Activated naive CD4-positive, alpha-beta T cell treated with anti-CD3 and anti-CD28 coated beads, Interleukin-2, amount 50 U/mL, for 72 hours (primary cell): ENCODE results near the gene CAP2. TPM values are rescaled to one million over a fixed set of nuclear protein-coding genes. Genes with fewer than 3 reads are reported as not detected.
"Not testable (repeated sequence)": the region's sequence is repeated elsewhere in the genome, so short reads cannot be mapped to it uniquely, and the experiment has no call there.

Experiments
- ATAC-seq, 2 donors: fragments of 150-1000 bp; cut with Tn5 transposase; 2 replicates each; pipeline ENCODE4 v1.10.0; 2021; ENCODE audit warnings: mild to moderate bottlenecking in 2 of 2, moderate library complexity in 2 of 2
- DNase-seq, 2 donors: peaks; one replicate each; pipeline ENCODE4 v3.0.0; 2021 to 2022; ENCODE audit warnings: low spot score in 2 of 2
- H3K27ac Mint-ChIP-seq, 2 donors: one replicate each; pipeline ENCODE4 v1.8.0; 2022; ENCODE audit warnings: mild to moderate bottlenecking in 2 of 2, mixed read lengths in 2 of 2
- H3K36me3 Mint-ChIP-seq, 2 donors: one replicate each; pipeline ENCODE4 v1.8.0; 2022; ENCODE audit warnings: mixed read lengths in 2 of 2
- H3K9me3 Mint-ChIP-seq, 2 donors: one replicate each; pipeline ENCODE4 v1.8.0; 2022; ENCODE audit warnings: mixed read lengths in 2 of 2
- total RNA-seq, 2 donors: library from RNA; stranded (reverse); gene quantifications; one replicate each; pipeline ENCODE4 v1.2.3, GENCODE V29; 2022

The CAP2 gene
- total RNA-seq, 2 donors from 2014 or later: not detected

DNA sequence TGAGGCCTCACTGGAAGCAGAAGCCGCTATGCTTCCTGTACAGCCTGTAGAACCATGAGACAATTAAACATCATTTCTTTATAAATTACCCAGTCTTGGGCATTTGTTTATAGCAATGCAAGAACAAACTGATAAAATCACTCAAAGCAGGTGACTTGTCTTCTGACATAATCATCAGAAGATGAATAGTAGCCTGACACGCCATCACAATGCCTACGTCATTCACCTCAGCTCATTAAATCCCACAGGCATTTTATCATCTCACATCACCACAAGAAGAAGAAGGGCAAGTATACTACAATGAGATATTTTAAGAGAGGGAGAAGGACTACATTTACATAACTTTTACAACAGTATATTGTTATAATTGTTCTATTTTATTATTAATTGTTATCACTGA lies 3.1 kb upstream of the CAP2 start:
- ATAC-seq (no peak), DNase-seq (no peak)
- Mint-ChIP-seq H3K36me3 (no peaks in the 10 kb centered on the region), H3K9me3 (no peaks in the 10 kb centered on the region), H3K27ac (no peak overlapping the region)

DNA sequence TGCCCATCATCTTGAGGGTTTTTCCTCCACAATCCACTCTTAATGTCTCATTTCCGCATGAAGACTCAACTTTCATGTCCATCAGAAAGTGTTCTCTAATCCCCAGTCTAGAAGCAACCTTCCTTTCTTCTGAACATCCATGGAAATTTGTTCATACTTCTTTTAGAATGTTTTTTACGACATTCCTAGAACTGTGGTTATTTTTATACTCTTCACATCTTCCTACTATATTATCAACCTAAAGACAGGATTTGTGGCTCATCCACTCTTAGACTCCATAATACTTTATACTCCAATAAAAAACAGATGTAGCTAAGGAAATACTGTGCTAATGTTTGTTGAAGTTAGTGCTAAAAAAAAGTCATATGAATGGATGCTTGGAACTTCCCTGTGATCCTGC lies 1.4 kb upstream of the CAP2 start:
- ATAC-seq (no peak), DNase-seq (no peak)
- H3K36me3 Mint-ChIP-seq: no peaks in the 10 kb centered on the region
- H3K27ac Mint-ChIP-seq: no peak overlapping the region
- no peaks in the 10 kb centered on the region for H3K9me3 Mint-ChIP-seq

DNA sequence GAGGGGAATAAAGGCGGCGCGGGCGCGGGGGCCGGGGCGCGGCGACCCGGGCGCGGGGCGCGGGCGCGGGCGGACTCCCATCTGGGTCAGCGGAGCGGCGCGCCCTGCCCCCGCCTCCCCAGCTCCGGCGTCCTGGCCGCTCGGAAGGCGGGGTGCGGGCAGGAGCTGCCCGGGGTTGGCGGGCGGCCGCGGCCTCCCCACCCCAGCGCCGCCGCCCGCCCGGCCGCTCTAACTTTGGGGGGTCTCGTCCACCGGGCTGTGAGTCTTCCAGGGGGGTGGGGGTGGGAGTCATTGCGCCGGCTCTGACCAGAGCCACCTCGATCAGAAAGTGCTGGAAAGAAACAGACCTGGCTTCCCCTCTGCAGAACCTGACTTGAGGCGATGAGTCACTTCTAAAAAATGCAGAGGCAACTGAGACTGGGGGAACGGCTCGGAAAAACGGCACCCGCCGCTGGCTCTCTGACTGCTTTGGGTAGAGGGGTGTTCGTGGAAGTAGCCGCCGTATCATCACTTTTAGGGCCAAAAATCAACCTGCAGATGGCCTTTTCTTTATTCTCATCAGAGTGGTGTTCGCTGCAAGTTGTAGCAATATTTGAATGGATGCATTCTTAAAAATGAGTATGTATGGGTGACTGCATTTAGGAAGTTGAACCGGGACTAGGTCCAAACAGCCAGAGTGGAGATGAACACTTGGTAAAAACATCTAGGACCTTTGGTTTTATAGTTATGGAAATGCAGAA lies 667 bp downstream of the CAP2 start:
- Mint-ChIP-seq H3K27ac (no peak overlapping the region), H3K36me3 (no peaks in the 10 kb centered on the region), H3K9me3 (no peaks in the 10 kb centered on the region)
- DNase-seq (peak in 1 of 2 donors; percentile 6), ATAC-seq (peak in 1 of 2 donors; percentile 51)

DNA sequence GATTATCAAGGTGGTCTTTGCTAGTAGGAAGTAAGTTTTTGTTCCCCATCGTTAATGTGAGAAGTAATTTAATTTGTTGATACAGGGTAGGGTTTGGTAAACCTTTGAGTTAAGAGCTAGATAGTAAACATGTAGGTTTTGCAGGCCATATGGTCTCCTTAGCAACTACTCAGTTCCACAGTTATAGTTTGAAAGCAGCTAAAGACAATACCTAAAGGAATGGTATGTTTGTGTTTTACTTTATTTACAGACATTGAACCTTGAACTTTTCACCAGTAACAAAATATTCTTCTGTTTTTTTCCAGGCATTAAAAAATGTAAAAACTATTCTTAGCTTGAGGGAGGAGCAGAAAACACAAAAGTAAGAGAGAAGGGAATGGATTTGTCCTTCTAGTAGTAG lies 1.7 kb downstream of the CAP2 start:
- no peaks in the 10 kb centered on the region for H3K36me3 Mint-ChIP-seq
- no peak for DNase-seq
- no peak overlapping the region for H3K27ac Mint-ChIP-seq
- no peak for ATAC-seq
- no peaks in the 10 kb centered on the region for H3K9me3 Mint-ChIP-seq

DNA sequence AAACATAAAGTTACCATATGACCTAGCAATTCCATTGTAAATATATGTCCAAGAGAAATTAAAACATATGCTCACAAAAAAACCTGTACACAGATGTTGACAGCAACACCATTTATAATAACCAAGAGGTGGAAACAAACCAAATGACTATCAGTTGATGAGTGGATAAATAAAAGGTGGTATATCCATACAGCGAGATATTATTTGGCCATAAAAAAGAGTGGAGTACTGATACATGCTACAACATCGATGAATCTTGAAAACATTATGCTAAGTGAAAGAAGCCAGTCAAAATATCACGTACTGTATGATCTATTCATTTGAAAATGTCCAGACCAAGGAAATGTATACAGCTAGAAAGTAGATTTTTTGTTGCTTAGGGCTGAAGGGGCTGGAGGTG lies 2.9 kb downstream of the CAP2 start:
- no peak for ATAC-seq
- Mint-ChIP-seq H3K36me3 (no peaks in the 10 kb centered on the region), H3K9me3 (no peaks in the 10 kb centered on the region), H3K27ac (no peak overlapping the region)
- DNase-seq: no peak

- Mint-ChIP-seq H3K27ac (no peak overlapping the region), H3K36me3 (no peaks in the 10 kb centered on the region), H3K9me3 (no peaks in the 10 kb centered on the region)
- ATAC-seq (no peak), DNase-seq (no peak)
These were observed 4.4 kb downstream of the CAP2 start for GRCh38 chr6:17397764-17398194.

GRCh38 chr6:17405181-17405943 lies 12.0 kb downstream of the CAP2 start:
- not testable (repeated sequence) for DNase-seq, H3K27ac Mint-ChIP-seq, ATAC-seq, H3K36me3 Mint-ChIP-seq
- H3K9me3 Mint-ChIP-seq: peaks cover 3 to 11% of the 10 kb centered on the region in 2 donors

GRCh38 chr6:17405944-17406245 lies 12.5 kb downstream of the CAP2 start:
- ATAC-seq (no peak), DNase-seq (no peak)
- Mint-ChIP-seq H3K36me3 (peaks cover 0 to 5% of the 10 kb centered on the region in 2 donors), H3K9me3 (peaks cover 3 to 11% of the 10 kb centered on the region in 2 donors), H3K27ac (no peak overlapping the region)

- H3K36me3 Mint-ChIP-seq: peaks cover 0 to 5% of the 10 kb centered on the region in 2 donors
- DNase-seq (no peak), ATAC-seq (no peak)
- H3K27ac Mint-ChIP-seq: no peak overlapping the region
- peaks cover 3 to 11% of the 10 kb centered on the region in 2 donors for H3K9me3 Mint-ChIP-seq
These were observed 14.7 kb downstream of the CAP2 start for GRCh38 chr6:17408081-17408480.

- DNase-seq (no peak), ATAC-seq (no peak)
- no peak overlapping the region for H3K27ac Mint-ChIP-seq
- peaks cover 0 to 5% of the 10 kb centered on the region in 2 donors for H3K36me3 Mint-ChIP-seq
- peaks cover 3 to 11% of the 10 kb centered on the region in 2 donors for H3K9me3 Mint-ChIP-seq
These were observed 16.9 kb downstream of the CAP2 start for GRCh38 chr6:17410281-17410680.

DNA sequence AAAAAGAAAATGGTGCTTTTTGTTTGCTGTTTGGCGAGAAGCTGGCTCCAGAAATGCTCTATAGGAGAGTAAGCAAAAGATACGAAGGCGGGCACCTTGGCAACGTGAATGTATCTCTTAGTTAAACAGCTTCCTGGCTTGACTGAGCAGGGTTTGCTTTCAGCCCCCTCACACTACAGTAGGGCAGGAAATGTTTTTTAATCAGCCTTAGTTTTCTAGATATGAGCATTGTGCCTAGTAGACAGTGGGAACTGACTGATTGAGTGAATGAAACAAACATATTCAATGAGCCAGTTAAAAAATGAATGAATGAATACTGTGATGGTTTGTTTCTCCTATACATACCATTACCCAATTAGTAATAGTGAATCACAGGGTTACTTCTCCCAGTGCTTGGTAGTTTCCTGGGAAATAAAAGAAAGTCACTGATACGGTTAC lies 19.9 kb downstream of the CAP2 start:
- no peak overlapping the region for H3K27ac Mint-ChIP-seq
- peaks cover 0 to 5% of the 10 kb centered on the region in 2 donors for H3K9me3 Mint-ChIP-seq
- ATAC-seq (no peak), DNase-seq (no peak)
- peaks cover 0 to 5% of the 10 kb centered on the region in 2 donors for H3K36me3 Mint-ChIP-seq

DNA sequence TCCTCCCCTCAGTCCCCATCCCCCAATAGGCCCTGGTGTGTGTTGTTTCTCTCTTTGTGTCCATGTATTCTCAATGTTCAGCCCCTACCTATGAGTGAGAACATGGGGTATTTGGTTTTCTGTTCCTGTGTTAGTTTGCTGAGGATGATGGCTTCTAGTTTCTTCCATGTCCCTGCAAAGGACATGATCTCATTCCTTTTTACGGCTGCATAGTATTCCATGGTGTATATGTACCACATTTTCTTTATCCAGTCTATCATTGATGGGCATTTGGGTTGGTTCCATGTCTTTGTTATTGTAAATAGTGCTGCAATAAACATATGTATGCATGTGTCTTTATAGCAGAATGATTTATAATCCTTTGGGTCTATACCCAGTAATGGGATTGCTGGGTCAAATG lies 21.0 kb downstream of the CAP2 start:
- not testable (repeated sequence) for DNase-seq, H3K9me3 Mint-ChIP-seq, ATAC-seq, H3K36me3 Mint-ChIP-seq, H3K27ac Mint-ChIP-seq

DNA sequence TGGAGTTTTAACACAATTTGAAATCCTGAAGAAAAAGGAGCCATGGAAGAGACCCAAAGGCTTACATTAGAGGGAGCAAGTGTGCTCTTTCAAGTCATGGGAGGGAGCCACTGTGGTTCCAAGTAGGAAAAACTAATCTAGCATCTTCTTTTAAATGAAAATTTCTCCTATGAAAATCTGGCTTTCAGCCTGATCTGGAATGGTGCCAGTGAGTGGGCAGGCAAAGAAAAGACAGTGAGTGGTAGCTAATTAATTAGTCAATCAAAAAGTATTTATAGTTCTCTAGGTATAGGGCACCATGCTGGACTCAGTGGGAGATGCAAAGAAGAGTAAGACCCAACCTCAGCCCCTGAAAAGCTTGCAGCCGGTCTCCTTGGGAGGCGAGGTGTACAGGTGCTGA lies 21.9 kb downstream of the CAP2 start:
- Mint-ChIP-seq H3K27ac (no peak overlapping the region), H3K36me3 (no peaks in the 10 kb centered on the region), H3K9me3 (no peaks in the 10 kb centered on the region)
- no peak for ATAC-seq
- DNase-seq: no peak

DNA sequence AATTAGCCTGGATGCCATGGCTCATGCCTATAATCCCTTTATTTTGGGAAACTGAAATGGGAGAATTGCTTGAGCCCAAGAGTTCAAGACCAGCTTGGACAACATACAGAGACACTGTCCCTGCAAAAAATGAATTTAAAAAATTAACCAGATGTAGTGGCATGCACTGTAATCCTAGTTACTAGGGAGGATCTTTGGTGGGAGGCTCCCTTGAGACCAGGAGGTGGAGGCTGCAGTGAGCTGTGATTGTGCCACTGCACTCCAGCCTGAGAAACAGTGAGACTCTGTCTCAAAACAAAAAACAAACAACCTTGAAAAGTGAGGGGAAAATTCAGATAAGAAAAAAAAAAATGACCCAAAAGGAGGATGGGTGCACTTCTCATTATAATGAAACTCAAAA lies 23.4 kb downstream of the CAP2 start:
- DNase-seq: no peak

DNA sequence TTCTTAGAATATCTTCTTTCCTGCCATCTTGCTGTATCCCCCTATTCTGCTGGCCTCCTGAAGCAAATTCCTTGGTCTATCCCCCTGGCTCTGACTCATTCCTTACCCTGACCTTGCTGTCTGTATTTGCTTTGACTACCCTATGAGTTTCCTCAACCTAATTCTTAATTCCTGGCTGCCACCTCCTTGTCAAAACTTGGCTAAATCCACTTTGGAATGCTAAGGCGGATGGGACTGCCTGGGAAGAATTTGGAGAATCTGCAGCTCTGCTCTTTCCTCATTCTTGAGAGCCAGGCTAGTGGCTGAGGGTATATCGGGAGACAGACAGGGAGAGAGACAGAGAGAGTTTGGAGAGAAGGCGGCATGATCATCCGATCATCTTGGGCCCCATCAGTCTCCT lies 24.4 kb downstream of the CAP2 start:
- Mint-ChIP-seq H3K27ac (no peak overlapping the region), H3K36me3 (no peaks in the 10 kb centered on the region), H3K9me3 (no peaks in the 10 kb centered on the region)
- ATAC-seq (no peak), DNase-seq (no peak)

More for the DNA sequence above, 23.4 kb downstream of the CAP2 start:
- ATAC-seq: no peak
- Mint-ChIP-seq H3K36me3 (no peaks in the 10 kb centered on the region), H3K9me3 (no peaks in the 10 kb centered on the region), H3K27ac (no peak overlapping the region)

GRCh38 chr6:17418281-17419188 lies 25.1 kb downstream of the CAP2 start:
- ATAC-seq: no peak
- Mint-ChIP-seq H3K27ac (no peak overlapping the region), H3K36me3 (no peaks in the 10 kb centered on the region), H3K9me3 (no peaks in the 10 kb centered on the region)
- no peak for DNase-seq

- H3K36me3 Mint-ChIP-seq: no peaks in the 10 kb centered on the region
These were observed 25.8 kb downstream of the CAP2 start for GRCh38 chr6:17419189-17419575.

More at GRCh38 chr6:17419189-17419575, 25.8 kb downstream of the CAP2 start:
- DNase-seq: no peak
- no peak for ATAC-seq
- Mint-ChIP-seq H3K27ac (no peak overlapping the region), H3K9me3 (no peaks in the 10 kb centered on the region)
